Measurements from ENCODE around the gene TEAD4.

DNA sequence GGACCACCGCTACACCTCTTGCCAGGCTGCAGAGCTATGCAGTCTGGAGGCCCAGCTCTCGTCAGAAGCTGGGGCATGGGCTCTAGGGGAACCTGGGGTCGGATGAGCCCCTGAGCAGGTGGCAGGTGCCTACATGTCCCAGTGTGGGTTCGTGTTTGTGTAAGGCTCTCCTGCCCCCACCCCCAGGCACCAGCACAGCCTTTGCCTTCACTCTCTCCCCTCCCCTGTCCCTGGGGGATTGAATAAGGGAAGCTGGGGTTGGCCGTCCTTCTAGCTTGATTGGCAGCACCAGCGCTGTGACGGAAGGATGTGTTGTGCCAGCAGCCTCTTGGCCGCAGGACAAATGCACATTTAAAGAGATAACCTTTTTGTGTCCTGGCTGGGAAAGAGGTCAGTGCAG is 83.2 kb downstream of the TEAD4 start:
- TF ChIP-seq CTCF (IDR thresholded peaks at IDR 0.05; ENCODE audit: low read depth, low read length) (no peak), EZH2phosphoT487 (IDR thresholded peaks at IDR 0.05; ENCODE audit: low read depth) (no peak)
